ENCODE measurements around the gene POTEM.
"Not testable (repeated sequence)": the region's sequence is repeated elsewhere in the genome, so short reads cannot be mapped to it uniquely, and the experiment has no call there.

Gene POTEM

GRCh38 chr14:19036811-19037382 lies 69.7 kb downstream of the POTEM start:
- DNase-seq (ENCODE audit: low spot score) = not testable (repeated sequence)

DNA sequence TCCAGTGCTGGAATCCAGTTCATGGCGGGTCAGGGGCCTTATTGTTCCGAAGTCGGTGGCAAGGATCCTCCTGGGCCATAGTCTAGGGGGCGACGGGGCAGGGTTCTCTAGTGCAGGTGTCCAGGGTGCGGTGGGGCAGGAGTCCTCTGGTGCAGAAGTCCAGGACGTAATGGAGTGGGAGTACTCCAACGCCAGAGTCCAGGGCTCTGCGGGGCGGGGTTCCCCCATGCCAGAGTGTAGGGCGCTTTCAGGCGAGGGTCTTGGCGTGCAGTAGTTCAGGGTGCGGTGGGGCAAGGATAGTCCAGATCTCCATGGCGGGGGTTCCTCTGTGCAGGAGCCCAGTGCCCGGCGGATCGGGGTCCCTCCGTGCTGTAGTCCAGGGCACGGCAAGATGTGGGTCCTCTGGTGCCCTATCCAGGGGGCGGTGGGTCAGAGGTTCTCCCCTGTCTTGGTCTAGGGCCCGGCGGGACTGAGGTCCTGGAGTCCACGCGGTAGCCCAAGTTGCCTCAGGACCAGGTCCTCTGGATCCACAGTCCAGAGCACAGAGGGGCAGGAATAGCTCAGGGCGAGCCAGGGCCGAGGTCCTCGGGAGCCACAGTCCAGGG lies 70.9 kb downstream of the POTEM start:
- DNase-seq (ENCODE audit: low spot score) = not testable (repeated sequence)

GRCh38 chr14:19038785-19039184 lies 71.6 kb downstream of the POTEM start:
- DNase-seq (ENCODE audit: low spot score) = not testable (repeated sequence)

GRCh38 chr14:19043384-19043783 lies 76.2 kb downstream of the POTEM start:
- not testable (repeated sequence) for DNase-seq (ENCODE audit: low spot score)

Small RNAs within 50 kb of the gene (small RNA-seq; reads per million reads assigned to genes)
- 0 reads per million in 2 experiments for gene RNU6-1239P

Data from SK-N-DZ (cell line).